ENCODE results near the gene ZNF507. TPM values are rescaled to one million over a fixed set of nuclear protein-coding genes. Genes with fewer than 3 reads are reported as not detected.

The ZNF507 gene
- total and polyA plus RNA-seq, 2 of the 8 experiments (the other 6 are each of a cell fraction or from before 2014, with no cell fraction given): 8.6 to 28.8 TPM

DNA sequence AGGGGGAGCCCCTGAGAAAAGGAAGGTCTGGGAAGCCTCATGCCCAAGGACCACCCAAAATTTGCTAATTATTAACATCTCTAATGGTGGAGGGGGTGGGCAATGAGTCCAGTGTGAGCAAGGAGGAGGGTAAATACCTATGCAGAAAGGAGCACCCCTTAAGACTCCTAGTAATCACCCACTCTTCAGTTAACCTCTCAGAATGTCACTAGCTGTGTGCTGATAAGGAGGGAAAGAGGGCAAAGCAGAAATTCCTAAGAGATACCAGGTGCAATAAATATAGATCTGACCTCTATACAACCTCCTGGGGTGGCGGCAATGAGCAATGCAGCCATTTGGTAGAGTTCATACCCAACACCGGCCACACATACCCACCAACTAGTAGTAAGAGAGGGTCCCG lies 47.5 kb downstream of the ZNF507 start:
- H2BK20ac ChIP-seq (ENCODE audit: low read length): no peak overlapping the region
- POLR2A ChIA-PET (ENCODE audit: partially characterized antibody): interaction anchor here (1.5 kb wide), 1 partner anchor 12 kb away, joined by 9 read pairs; the partner anchor contains the start of gene DPY19L3
- no peaks in the 10 kb centered on the region for H3K4me1 ChIP-seq (replicated peaks in 1 of 4; ENCODE audit: control insufficient read depth in 3 of 4, insufficient read depth in 4 of 4, low read length in 3 of 4)
- no peak overlapping the region for H4K91ac ChIP-seq (replicated peaks; ENCODE audit: insufficient read length, low read length)
- H2AK5ac ChIP-seq (ENCODE audit: low read depth, low read length): no peak overlapping the region
- no peaks in the 10 kb centered on the region for H3K9me3 ChIP-seq (ENCODE audit: insufficient read depth in 2 of 2, low read depth in 1 of 2, low read length in 1 of 2)
- no peak overlapping the region for H3K23ac ChIP-seq (ENCODE audit: insufficient read length)
- no peak overlapping the region for H4K8ac ChIP-seq (ENCODE audit: extremely low read depth, insufficient read depth, low read length)
- no peak overlapping the region for H3K56ac ChIP-seq (replicated peaks; ENCODE audit: insufficient read length, low read depth, low read length)
- no peaks in the 10 kb centered on the region for H3K27me3 ChIP-seq (replicated peaks in 1 of 4; ENCODE audit: control insufficient read depth in 3 of 4, extremely low read depth in 1 of 4, insufficient read depth in 3 of 4, low read length in 3 of 4)
- H2BK12ac ChIP-seq (ENCODE audit: low read depth, low read length): no peak overlapping the region
- H2BK120ac ChIP-seq (replicated peaks; ENCODE audit: low read depth, low read length): no peak overlapping the region
- H2BK5ac ChIP-seq (ENCODE audit: low read depth, low read length): no peak overlapping the region
- no peak for DNase-seq (ENCODE audit: low read depth in 1 of 2, low spot score in 2 of 2)
- no peak overlapping the region for H3K4me3 ChIP-seq (ENCODE audit: extremely low read depth in 1 of 4, insufficient read depth in 2 of 4, low read depth in 3 of 4, low read length in 4 of 4)
- no peak overlapping the region for H3K4ac ChIP-seq (replicated peaks; ENCODE audit: insufficient read length, low read depth, low read length)
- H3K79me2 ChIP-seq (ENCODE audit: control insufficient read depth in 1 of 2, insufficient read depth in 2 of 2, low read length in 2 of 2): no peaks in the 10 kb centered on the region
- no peak overlapping the region for H2BK15ac ChIP-seq (ENCODE audit: low read length)
- H3K36me3 ChIP-seq (ENCODE audit: control insufficient read depth in 2 of 4, insufficient read depth in 4 of 4, low read length in 3 of 4): no peaks in the 10 kb centered on the region; a peak in 1 of 8 replicates
- 84% methylated on average over 3 of the region's 3 CpGs; no CpG with 5 or more reads in 1 of the 2 experiments for WGBS, 2 experiments (ENCODE audit: extremely low coverage in 1 of 2, insufficient coverage in 1 of 2, insufficient read length in 1 of 2, insufficient replicate concordance in 2 of 2, low coverage in 1 of 2, low lambda C conversion rate in 2 of 2, missing lambda C conversion rate in 1 of 2)
- H3K4me2 ChIP-seq (ENCODE audit: insufficient read depth in 1 of 2, low read depth in 2 of 2, low read length in 2 of 2): no peak overlapping the region
- no peak overlapping the region for H2AFZ ChIP-seq (ENCODE audit: low read length)
- no peaks in the 10 kb centered on the region for H3K23me2 ChIP-seq (ENCODE audit: low read depth, low read length)
- CTCF ChIA-PET (ENCODE audit: partially characterized antibody): interaction anchor here (1.0 kb wide), 1 partner anchor 40 kb away, joined by 4 read pairs; no protein-coding TSS in a partner anchor
- H3K27ac ChIP-seq (ENCODE audit: low read depth, low read length): no peak overlapping the region
- H3K14ac ChIP-seq (ENCODE audit: insufficient read length): no peak overlapping the region
- no peak overlapping the region for H4K5ac ChIP-seq (ENCODE audit: insufficient read length, low read depth, low read length)
- H3K9ac ChIP-seq (replicated peaks in 1 of 4; ENCODE audit: extremely low read depth in 1 of 4, low read depth in 3 of 4, low read length in 3 of 4): no peak overlapping the region
- H4K20me1 ChIP-seq (replicated peaks in 1 of 2; ENCODE audit: control insufficient read depth in 1 of 2, insufficient read depth in 2 of 2, low read length in 2 of 2): no peaks in the 10 kb centered on the region
- FAIRE-seq: no peak
- no peaks in the 10 kb centered on the region for H3K79me1 ChIP-seq (ENCODE audit: low read depth, low read length)
- H3K18ac ChIP-seq (ENCODE audit: extremely low read depth, low read length): no peak overlapping the region
- TF ChIP-seq CBX5 (IDR thresholded peaks at IDR 0.05; ENCODE audit: low read depth, low read length): no peak
- no peak for TF ChIP-seq CREB1 (IDR thresholded peaks at IDR 0.05)
- TF ChIP-seq POLR2A (IDR thresholded peaks at IDR 0.05; ENCODE audit: control extremely low read depth in 1 of 2, low read depth in 2 of 2, low read length in 2 of 2): no peak
- no peak for TF ChIP-seq SP2 (IDR thresholded peaks at IDR 0.05; ENCODE audit: low read length)
- no peak for TF ChIP-seq SP4 (IDR thresholded peaks at IDR 0.05; ENCODE audit: low read length)
- TF ChIP-seq NANOG (IDR thresholded peaks at IDR 0.05; ENCODE audit: insufficient read depth, low read depth, low read length, poor library complexity, severe bottlenecking): no peak
- TF ChIP-seq RBBP5 (IDR thresholded peaks at IDR 0.05; ENCODE audit: borderline replicate concordance, low read depth, low read length): no peak
- no peak for TF ChIP-seq CHD1 (IDR thresholded peaks at IDR 0.05; ENCODE audit: low read depth, low read length)
- TF ChIP-seq POU5F1 (IDR thresholded peaks at IDR 0.05; ENCODE audit: low read depth, low read length): no peak
- TF ChIP-seq KDM4A (IDR thresholded peaks at IDR 0.05; ENCODE audit: low read depth, low read length, severe bottlenecking): no peak
